Keratinocyte (primary cell): ENCODE data around the gene FCN3.
"Not testable (repeated sequence)": the region's sequence is repeated elsewhere in the genome, so short reads cannot be mapped to it uniquely, and the experiment has no call there.

Experiments used
- CTCF ChIP-seq, 3 experiments: IDR thresholded peaks in 1 of 3; conservative IDR thresholded peaks in 1 of 3; optimal IDR thresholded peaks in 1 of 3; 2 replicates in 2 of 3; 3 replicates in 1 of 3; pipeline versions ENCODE3 to v1.5.1; 2011; ENCODE audit warnings: low read length in 3 of 3, mild to moderate bottlenecking in 3 of 3, moderate library complexity in 2 of 3, control low read depth in 1 of 3, inconsistent platforms in 1 of 3; ENCODE audit not compliant: insufficient read depth in 2 of 3; ENCODE audit errors: extremely low read depth in 1 of 3
- EZH2 ChIP-seq: IDR thresholded peaks from one replicate; pipeline ENCODE4 v1.6.1; 2012; ENCODE audit warnings: inconsistent platforms, mild to moderate bottlenecking, low read length, moderate library complexity

- not testable (repeated sequence) for TF ChIP-seq CTCF (optimal IDR thresholded peaks at IDR 0.05 in 1 of 3, IDR thresholded peaks at IDR 0.05 in 1 of 3, conservative IDR thresholded peaks at IDR 0.05 in 1 of 3; ENCODE audit: extremely low read depth in 1 of 3, insufficient read depth in 2 of 3, low read length in 3 of 3); EZH2
These were observed 31.2 kb upstream of the FCN3 start for GRCh38 chr1:27405598-27406361.
